BJ (cell line): ENCODE measurements around the gene NINJ2. TPM values are rescaled to one million over a fixed set of nuclear protein-coding genes. Genes with fewer than 3 reads are reported as not detected.
"Not testable (repeated sequence)": the region's sequence is repeated elsewhere in the genome, so short reads cannot be mapped to it uniquely, and the experiment has no call there.

Experiments used
- CTCF ChIA-PET: fragments of 350-600 bp; formaldehyde crosslinking; extraction: SDS; loops from one replicate; lab custom pipeline; 2021; ENCODE audit warnings: antibody characterized with exemption, inconsistent platforms; lab: Yijun Ruan, JAX
- POLR2A ChIA-PET: fragments of 300-600 bp; sonication (Branson Sonifier 250); formaldehyde crosslinking; extraction: SDS; loops from one replicate; lab custom pipeline; 2021; ENCODE audit warnings: antibody characterized with exemption; lab: Charles Lee
- DNase-seq: peaks from one replicate; pipeline ENCODE4 v3.0.0-alpha.2; 2011; ENCODE audit warnings: low read depth
- H3K27me3 ChIP-seq: 2 replicates; pipeline ENCODE4 v1.6.0; 2011; ENCODE audit warnings: low read length; ENCODE audit not compliant: control insufficient read depth, insufficient read depth
- H3K36me3 ChIP-seq: 2 replicates; pipeline ENCODE4 v1.5.1; 2011; ENCODE audit warnings: low read length; ENCODE audit not compliant: control insufficient read depth, insufficient read depth
- H3K4me3 ChIP-seq: 2 replicates; pipeline ENCODE4 v1.5.1; 2011; ENCODE audit warnings: low read depth, mild to moderate bottlenecking, control low read depth, low read length
- polyA plus RNA-seq: library from polyadenylated mRNA; depleted of rRNA; stranded (reverse); fragments of >200 nt; gene quantifications from 2 replicates; pipeline ENCODE4 v1.2.3, GENCODE V29; 2011
- TF ChIP-seq, protein P1 (sequence below): IDR thresholded peaks from 2 replicates; pipeline ENCODE4 v1.5.1; 2011; ENCODE audit warnings: low read depth, mild to moderate bottlenecking, control low read depth, inconsistent platforms, low read length, moderate library complexity; ENCODE audit not compliant: insufficient read depth

NINJ2 gene
- polyA plus RNA-seq, 1 experiment = 0.32 TPM

DNA sequence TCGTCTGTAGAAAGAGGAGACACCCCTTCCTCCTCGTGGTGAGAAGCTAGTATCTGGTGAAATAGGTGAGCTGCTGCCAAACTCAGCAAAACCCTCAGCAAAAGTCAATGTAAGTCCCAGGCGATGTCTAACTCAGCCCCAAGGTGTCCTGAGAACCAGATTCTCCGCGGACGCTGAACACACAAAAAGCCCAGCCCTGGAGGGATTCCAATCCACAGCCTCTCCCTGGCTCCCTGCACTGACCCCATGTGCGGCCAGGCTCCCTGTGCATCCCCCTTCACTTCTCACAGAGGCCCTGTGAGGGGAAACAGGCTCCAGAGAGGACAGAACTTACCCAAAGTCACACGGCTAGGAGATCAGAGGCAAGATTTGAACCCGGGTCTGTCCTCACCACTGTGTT, 81.5 kb downstream of the NINJ2 start:
- no peak overlapping the region for H3K4me3 ChIP-seq
- no peak for DNase-seq
- TF ChIP-seq, protein P1, sequence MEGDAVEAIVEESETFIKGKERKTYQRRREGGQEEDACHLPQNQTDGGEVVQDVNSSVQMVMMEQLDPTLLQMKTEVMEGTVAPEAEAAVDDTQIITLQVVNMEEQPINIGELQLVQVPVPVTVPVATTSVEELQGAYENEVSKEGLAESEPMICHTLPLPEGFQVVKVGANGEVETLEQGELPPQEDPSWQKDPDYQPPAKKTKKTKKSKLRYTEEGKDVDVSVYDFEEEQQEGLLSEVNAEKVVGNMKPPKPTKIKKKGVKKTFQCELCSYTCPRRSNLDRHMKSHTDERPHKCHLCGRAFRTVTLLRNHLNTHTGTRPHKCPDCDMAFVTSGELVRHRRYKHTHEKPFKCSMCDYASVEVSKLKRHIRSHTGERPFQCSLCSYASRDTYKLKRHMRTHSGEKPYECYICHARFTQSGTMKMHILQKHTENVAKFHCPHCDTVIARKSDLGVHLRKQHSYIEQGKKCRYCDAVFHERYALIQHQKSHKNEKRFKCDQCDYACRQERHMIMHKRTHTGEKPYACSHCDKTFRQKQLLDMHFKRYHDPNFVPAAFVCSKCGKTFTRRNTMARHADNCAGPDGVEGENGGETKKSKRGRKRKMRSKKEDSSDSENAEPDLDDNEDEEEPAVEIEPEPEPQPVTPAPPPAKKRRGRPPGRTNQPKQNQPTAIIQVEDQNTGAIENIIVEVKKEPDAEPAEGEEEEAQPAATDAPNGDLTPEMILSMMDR = no peak
- CTCF ChIA-PET = interaction anchor here (1.6 kb wide), 1 partner anchor 169 kb away, joined by 7 read pairs; no protein-coding TSS in a partner anchor
- H3K36me3 ChIP-seq = no peaks in the 10 kb centered on the region
- 0 out of 2 replicates have a peak, but pooled peaks cover 2% of the 10 kb centered on the region for H3K27me3 ChIP-seq
- POLR2A ChIA-PET = no interaction called here

DNA sequence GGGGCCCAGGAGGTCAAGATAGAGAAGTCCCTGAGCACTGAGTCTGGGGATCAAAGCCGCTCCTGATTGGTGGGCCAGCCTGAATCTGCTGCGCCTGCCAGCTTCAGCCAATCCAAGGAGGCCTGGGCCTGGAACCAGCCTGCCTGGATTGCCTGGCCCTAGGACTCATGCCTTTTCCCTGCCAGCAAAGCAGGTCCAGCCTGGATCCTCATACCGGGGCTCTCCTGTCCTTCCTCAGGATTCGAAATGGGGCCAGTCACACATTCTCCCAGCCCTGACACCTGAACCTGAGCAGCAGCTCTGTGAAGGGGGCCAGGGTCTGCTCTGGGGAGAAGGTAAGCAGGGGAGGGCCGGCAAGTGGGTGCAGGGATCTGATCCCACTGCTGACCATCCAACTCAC, 81.9 kb downstream of the NINJ2 start:
- CTCF ChIA-PET = interaction anchor here (1.6 kb wide), 1 partner anchor 169 kb away, joined by 7 read pairs; no protein-coding TSS in a partner anchor

DNA sequence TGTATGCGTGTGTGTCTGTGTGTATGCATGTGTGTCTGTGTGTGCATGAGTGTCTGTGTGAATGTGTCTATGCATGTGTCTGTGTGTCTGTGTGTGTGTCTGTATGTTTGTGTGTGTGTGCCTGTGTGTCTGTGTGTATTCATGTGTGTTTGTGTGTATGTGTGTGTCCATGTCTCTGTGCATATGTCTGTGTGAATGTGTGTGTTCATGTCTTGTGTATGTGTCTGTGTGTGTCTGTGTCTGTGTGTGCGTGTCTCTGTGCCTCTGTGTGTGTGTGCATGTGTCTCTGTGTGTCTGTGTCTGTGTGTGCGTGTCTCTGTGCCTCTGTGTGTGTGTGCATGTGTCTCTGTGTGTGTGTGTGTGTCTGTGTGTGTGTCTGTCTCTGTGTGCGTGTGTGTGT, 82.4 kb downstream of the NINJ2 start:
- TF ChIP-seq, protein P1 = no peak
- Histone ChIP-seq H3K36me3 (no peaks in the 10 kb centered on the region), H3K4me3 (no peak overlapping the region), H3K27me3 (no peaks in the 10 kb centered on the region)
- CTCF ChIA-PET = interaction anchor here (1.6 kb wide), 1 partner anchor 170 kb away, joined by 7 read pairs; no protein-coding TSS in a partner anchor
- no peak for DNase-seq
- POLR2A ChIA-PET = interaction anchor here (0.7 kb wide), 1 partner anchor 230 kb away, joined by 3 read pairs; no protein-coding TSS in a partner anchor

More for the DNA sequence above, 81.9 kb downstream of the NINJ2 start:
- Histone ChIP-seq H3K27me3 (no peaks in the 10 kb centered on the region), H3K4me3 (no peak overlapping the region), H3K36me3 (no peaks in the 10 kb centered on the region)
- DNase-seq = no peak
- POLR2A ChIA-PET = interaction anchor here (0.7 kb wide), 1 partner anchor 229 kb away, joined by 3 read pairs; no protein-coding TSS in a partner anchor
- TF ChIP-seq, protein P1 = no peak

DNA sequence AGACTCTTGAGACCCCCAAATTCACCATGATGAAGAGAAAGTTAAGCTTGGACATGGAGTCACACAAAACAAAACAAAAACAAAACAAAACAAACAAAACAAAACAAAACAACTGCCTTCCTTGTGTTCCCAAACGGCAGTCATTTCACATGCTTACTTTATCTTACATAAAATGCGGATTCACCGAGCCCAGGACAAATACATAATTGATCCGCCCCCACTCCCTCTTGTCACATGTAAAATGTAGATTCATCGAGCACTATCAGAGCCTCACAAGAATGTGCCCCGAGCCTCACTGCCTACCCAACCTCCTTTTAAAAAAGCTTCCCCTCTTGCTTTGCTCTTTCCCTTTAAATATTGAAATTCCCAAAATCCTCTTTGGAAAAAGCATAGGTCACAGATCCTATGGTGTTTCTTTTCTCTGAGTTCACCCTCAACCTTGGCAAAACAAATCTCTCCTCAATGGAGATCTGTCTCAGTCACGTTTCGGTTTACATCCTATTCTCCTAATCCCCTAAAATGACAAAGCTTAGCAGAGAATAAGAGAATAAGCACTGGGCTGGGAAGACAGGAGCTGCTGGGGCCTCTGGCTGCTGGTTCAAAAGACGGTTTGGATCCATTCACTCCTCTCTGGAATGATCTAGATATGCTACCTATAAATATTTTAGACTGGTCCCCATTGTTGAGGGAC, 83.7 kb downstream of the NINJ2 start:
- Histone ChIP-seq H3K4me3 (no peak overlapping the region), H3K27me3 (no peaks in the 10 kb centered on the region), H3K36me3 (no peaks in the 10 kb centered on the region)
- TF ChIP-seq, protein P1 = no peak
- no peak for DNase-seq
- POLR2A ChIA-PET = no interaction called here
- CTCF ChIA-PET = interaction anchor here (0.8 to 6.2 kb wide), 4 partner anchors 17 to 370 kb away, joined by 3 to 97 read pairs (median 4); partner anchors contain the start of genes RAD52 and WNK1

DNA sequence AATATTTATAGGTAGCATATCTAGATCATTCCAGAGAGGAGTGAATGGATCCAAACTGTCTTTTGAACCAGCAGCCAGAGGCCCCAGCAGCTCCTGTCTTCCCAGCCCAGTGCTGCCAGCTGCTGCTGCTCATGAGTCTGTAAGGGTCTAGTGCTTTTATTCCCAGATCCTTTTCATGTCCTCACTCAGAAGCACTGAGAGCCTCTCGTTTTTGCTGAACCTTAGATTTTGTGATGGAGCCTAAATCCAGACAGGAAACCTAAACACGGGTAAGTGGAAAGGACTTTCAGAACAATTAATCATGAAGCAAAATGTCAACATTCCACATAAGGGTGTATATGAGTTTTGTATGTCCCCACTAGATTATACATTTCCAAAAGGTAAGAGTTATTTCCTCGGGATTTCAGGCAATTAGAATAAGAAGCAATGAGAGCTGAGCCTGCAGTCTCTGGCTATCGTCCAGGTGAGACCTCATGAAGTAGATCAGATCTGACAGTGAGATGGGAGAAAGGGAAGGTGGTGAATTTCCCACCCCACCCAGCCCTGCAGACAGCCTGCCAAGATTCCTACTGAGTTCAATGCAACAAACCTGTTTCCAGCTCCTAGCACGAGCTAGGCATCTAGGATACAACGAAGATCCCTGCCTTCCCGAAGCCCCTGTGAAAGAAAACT, 84.4 kb downstream of the NINJ2 start:
- CTCF ChIA-PET = interaction anchor here (0.9 to 6.2 kb wide), 6 partner anchors 9 to 370 kb away, joined by 3 to 97 read pairs (median 3); partner anchors contain the start of genes RAD52 and WNK1
- DNase-seq = no peak
- POLR2A ChIA-PET = no interaction called here
- Histone ChIP-seq H3K36me3 (no peaks in the 10 kb centered on the region), H3K27me3 (no peaks in the 10 kb centered on the region), H3K4me3 (no peak overlapping the region)
- TF ChIP-seq, protein P1 = no peak

DNA sequence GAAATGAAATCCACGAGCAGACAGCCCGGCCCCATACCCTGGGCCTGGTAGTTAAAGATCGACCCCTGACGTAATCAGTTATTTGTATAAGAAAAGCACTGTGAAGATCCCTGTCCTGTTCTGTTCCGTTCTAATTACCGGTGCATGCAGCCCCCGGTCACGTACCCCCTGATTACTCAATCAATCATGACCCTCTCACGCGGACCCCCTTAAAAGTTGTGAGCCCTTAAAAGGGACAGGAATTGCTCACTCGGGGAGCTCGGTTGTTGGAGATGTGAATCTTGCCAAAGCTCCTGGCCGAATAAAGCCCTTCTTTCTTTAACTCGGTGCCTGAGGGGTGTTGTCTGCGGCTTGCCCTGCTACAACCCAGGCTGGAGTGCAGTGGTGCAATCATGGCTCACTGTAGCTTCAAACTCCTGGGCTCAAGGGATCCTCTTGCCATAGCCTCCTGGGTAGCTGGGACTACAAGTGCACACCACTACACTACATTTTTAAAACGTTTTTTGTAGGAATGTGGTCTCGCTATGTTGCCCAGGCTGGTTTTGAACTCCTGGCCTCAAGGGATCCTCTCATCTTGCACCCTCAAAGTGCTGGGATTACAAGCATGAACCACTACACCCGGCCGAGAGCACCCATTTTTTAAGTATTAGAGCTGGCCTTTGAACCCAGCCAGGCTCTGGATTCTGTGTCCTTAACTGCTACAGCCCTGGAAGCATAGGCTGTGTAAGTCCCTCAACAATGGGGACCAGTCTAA, 85.1 kb downstream of the NINJ2 start:
- H3K4me3 ChIP-seq, POLR2A ChIA-PET, H3K27me3 ChIP-seq, H3K36me3 ChIP-seq, DNase-seq: not testable (repeated sequence)
- CTCF ChIA-PET = interaction anchor here (0.6 to 6.2 kb wide), 6 partner anchors 9 to 238 kb away, joined by 3 to 97 read pairs (median 3); partner anchors contain the start of gene WNK1
